Testis (tissue), 3 donors: ENCODE data around the gene IGSF21. TPM values are rescaled to one million over a fixed set of nuclear protein-coding genes. Genes with fewer than 3 reads are reported as not detected.

ENCODE experiments used
- DNase-seq: peaks from one replicate; pipeline ENCODE4 v3.0.0-alpha.2; 2019
- H3K27ac ChIP-seq, 2 donors: fragments of 200-600 bp; sonication (generic); one replicate each; pipeline ENCODE4 v1.5.1; 2019
- H3K27me3 ChIP-seq: fragments of 200-600 bp; sonication (generic); one replicate; pipeline ENCODE4 v1.5.1; 2019
- H3K36me3 ChIP-seq: fragments of 200-600 bp; sonication (generic); one replicate; pipeline ENCODE4 v1.5.1; 2017; ENCODE audit warnings: low read depth; ENCODE audit errors: missing control alignments
- H3K4me1 ChIP-seq: fragments of 200-600 bp; sonication (generic); one replicate; pipeline ENCODE4 v1.5.1; 2019
- H3K4me3 ChIP-seq, 2 donors: fragments of 200-600 bp; sonication (generic); one replicate each; pipeline ENCODE4 v1.5.1; 2017 to 2019
- H3K9me3 ChIP-seq: fragments of 200-600 bp; sonication (generic); one replicate; pipeline ENCODE4 v1.5.1; 2017
- POLR2A ChIP-seq: fragments of 450-650 bp; IDR thresholded peaks from one replicate; pipeline ENCODE4 v1.6.1; 2017; ENCODE audit warnings: antibody characterized with exemption, mild to moderate bottlenecking, moderate library complexity
- WGBS, 2 donors: methylation state at CpG; one replicate each; pipeline ENCODE4 v1.1.5; 2018; 5-methylcytosine and 5-hydroxymethylcytosine counted together
- intact Hi-C: fragments of 100-400 bp; cut with DNase I; formaldehyde crosslinking; loops from one replicate; pipeline ENCODE4 v1.15.1; 2023; ENCODE audit warnings: low total_unique reads
- polyA plus RNA-seq: library from polyadenylated mRNA; stranded (reverse); fragments of 350-450 nt; fragmentation: Illumina TruSeq; extraction: RNeasy Lipid Tissue Mini Kit (QIAGEN cat#74804); gene quantifications from one replicate; pipeline ENCODE4 v1.2.3, GENCODE V29; 2014; ENCODE audit warnings: low read depth, low replicate concordance; ENCODE audit not compliant: insufficient read depth
- total RNA-seq, 2 donors: library from RNA; depleted of rRNA; stranded (reverse); fragments of >200 nt; gene quantifications; one replicate each; pipeline ENCODE4 v1.2.3, GENCODE V29; 2016
- TF ChIP-seq, protein P1 (sequence below), 3 experiments: fragments of 450-650 bp in 2 of 3; fragments of 200-600 bp in 1 of 3; sonication (generic) in 1 of 3; IDR thresholded peaks; one replicate each; pipeline ENCODE4 v1.5.1; 2016 to 2019; ENCODE audit warnings: antibody characterized with exemption in 3 of 3, mild to moderate bottlenecking in 2 of 3, moderate library complexity in 1 of 3

The IGSF21 gene
- total and polyA plus RNA-seq, 3 donors from 2014 or later: 1.7 to 4.2 (median 2.9) TPM

DNA sequence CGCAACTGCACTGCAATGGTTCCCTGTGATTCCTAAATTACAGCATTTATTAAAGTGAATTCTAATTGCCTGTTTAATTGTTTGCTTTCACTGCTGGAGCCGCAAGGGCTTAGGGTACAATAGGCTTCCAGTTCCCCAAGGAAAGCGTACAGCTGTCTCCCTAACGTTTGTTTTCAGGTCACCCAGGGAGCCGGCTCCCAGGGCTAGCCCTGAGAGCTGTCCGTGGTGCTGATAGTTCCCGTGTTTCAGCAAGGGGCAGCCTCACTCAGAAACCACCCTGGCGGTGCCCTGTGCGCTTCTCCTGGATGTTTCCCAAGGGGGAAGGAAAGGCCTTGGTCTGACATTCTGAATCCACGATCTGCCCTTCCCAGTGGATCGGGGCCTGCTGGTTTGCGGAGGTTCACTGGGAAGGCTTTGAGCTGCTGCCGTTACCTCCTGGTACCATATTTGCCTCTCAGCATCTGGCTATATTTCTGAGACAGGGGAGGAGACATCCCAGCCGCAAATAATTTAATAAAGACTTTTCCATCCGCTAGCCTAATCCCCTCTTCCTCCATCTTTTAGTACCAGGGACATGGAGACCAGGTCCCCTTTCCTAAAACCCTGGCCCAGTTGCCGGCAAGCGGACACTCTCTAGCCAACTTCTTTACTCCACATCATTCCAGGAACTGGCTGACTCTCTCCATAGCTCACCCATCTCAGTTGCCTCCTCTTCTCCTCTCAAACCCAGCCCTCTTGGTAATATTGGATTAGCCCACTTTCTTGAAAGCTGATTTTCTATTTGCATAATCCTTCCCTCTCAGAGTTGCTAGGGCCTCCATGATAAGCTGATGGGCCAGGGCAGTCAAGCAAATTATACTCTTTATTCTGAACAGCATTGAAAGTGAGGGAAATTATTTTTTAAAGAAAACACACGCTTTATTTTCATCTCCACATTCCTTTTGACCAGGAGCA is 149.0 kb downstream of the IGSF21 start:
- Histone ChIP-seq H3K9me3 (no peaks in the 10 kb centered on the region), H3K27me3 (no peaks in the 10 kb centered on the region), H3K36me3 (no peaks in the 10 kb centered on the region), H3K4me3 (no peak overlapping the region), H3K4me1 (no peaks in the 10 kb centered on the region), H3K27ac (no peak overlapping the region)
- intact Hi-C loops: no loop called here
- peak; percentile 69 for DNase-seq
- WGBS, 2 donors: 31 to 52% methylated on average over 10 to 18 of the region's 18 CpGs
- TF ChIP-seq, protein P1, sequence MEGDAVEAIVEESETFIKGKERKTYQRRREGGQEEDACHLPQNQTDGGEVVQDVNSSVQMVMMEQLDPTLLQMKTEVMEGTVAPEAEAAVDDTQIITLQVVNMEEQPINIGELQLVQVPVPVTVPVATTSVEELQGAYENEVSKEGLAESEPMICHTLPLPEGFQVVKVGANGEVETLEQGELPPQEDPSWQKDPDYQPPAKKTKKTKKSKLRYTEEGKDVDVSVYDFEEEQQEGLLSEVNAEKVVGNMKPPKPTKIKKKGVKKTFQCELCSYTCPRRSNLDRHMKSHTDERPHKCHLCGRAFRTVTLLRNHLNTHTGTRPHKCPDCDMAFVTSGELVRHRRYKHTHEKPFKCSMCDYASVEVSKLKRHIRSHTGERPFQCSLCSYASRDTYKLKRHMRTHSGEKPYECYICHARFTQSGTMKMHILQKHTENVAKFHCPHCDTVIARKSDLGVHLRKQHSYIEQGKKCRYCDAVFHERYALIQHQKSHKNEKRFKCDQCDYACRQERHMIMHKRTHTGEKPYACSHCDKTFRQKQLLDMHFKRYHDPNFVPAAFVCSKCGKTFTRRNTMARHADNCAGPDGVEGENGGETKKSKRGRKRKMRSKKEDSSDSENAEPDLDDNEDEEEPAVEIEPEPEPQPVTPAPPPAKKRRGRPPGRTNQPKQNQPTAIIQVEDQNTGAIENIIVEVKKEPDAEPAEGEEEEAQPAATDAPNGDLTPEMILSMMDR (IDR thresholded peaks at IDR 0.05): no peak
- TF ChIP-seq POLR2A: no peak

DNA sequence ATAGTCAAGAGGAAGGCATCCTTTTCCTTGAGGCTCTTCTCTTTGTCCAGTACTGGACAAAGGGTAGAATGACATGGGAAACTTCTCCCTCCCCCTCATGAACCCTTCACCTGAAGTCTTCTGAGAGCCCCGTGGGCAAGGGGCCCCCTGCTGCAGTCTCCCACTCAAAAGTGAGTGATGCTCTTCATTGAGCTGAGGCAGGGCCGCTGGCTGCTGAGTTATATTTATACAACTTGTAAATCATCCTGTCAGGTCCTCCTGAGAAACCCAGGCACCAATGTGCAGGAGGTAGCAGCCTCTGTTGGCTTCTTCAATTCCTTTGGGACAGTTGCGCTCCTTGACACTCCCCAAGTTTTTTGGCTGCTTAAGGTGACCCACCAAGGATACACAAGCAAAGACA is 150.2 kb downstream of the IGSF21 start:
- Histone ChIP-seq H3K27ac (no peak overlapping the region), H3K36me3 (no peaks in the 10 kb centered on the region), H3K9me3 (no peaks in the 10 kb centered on the region), H3K27me3 (no peaks in the 10 kb centered on the region), H3K4me1 (no peaks in the 10 kb centered on the region), H3K4me3 (no peak overlapping the region)
- 53 to 61% methylated on average over 3 of the region's 3 CpGs for WGBS, 2 donors
- TF ChIP-seq, protein P1 (IDR thresholded peaks at IDR 0.05): no peak
- TF ChIP-seq POLR2A: no peak
- intact Hi-C loops: no loop called here
- DNase-seq: no peak

DNA sequence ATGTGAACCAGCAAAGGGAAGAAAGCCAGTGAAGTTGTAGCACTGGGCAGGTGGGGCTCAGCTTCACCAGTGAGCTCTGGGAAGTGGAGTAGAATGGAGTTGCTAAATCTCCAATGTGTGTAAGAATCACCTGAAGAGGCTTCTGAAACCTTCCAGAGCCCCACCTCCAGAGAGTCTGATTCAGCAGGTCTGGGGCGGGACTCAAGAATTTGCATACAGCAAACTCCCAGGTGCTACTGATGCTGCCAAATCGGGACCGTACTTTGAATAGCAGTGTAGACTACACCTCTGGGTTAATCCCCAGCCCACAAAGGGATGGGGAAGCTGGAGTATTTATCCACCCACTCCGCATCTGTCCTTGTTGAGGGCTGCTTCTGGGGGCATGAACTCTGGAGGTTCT is 154.3 kb downstream of the IGSF21 start:
- WGBS, 2 donors: 47 to 71% methylated on average over 4 of the region's 4 CpGs
- Histone ChIP-seq H3K36me3 (no peaks in the 10 kb centered on the region), H3K27ac (no peak overlapping the region), H3K27me3 (no peaks in the 10 kb centered on the region), H3K4me1 (no peaks in the 10 kb centered on the region), H3K9me3 (no peaks in the 10 kb centered on the region), H3K4me3 (no peak overlapping the region)
- no peak for DNase-seq
- TF ChIP-seq POLR2A: no peak
- TF ChIP-seq, protein P1 (IDR thresholded peaks at IDR 0.05): no peak
- intact Hi-C loops: no loop called here

DNA sequence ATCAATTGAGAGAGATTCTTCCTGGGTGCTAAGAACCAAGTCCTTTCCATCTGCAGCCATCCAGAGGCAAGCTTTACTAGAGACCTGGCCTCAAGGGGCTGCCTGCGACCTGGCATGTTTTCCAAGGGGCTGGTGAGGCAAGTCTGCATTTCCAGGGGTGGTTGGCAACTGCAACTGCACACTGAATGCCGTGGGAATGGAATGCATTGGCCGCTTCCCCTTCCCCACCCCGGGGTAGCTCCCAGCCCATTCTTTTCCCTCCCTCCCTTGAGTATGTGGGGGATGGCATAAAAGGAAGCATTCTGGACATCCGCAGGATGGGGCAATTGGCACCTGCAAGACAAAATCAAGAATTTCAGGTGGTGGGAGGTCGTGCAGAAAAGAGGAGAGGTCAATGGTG is 155.1 kb downstream of the IGSF21 start:
- H3K4me1 ChIP-seq: no peaks in the 10 kb centered on the region
- no peak for DNase-seq
- TF ChIP-seq, protein P1 (IDR thresholded peaks at IDR 0.05): no peak
- no peak for TF ChIP-seq POLR2A
- H3K36me3 ChIP-seq: no peaks in the 10 kb centered on the region
- no peaks in the 10 kb centered on the region for H3K27me3 ChIP-seq
- no peak overlapping the region for H3K4me3 ChIP-seq
- intact Hi-C loops: no loop called here
- WGBS, 2 donors: 37 to 49% methylated on average over 6 of the region's 6 CpGs
- no peak overlapping the region for H3K27ac ChIP-seq
- no peaks in the 10 kb centered on the region for H3K9me3 ChIP-seq
